G401 (cell line): ENCODE measurements around the gene TMEM242. TPM values are rescaled to one million over a fixed set of nuclear protein-coding genes. Genes with fewer than 3 reads are reported as not detected.
"Not testable (repeated sequence)": the region's sequence is repeated elsewhere in the genome, so short reads cannot be mapped to it uniquely, and the experiment has no call there.

ENCODE experiments used
- DNase-seq: peaks from one replicate; pipeline ENCODE4 v3.0.0-alpha.2; 2015; ENCODE audit warnings: low spot score
- in situ Hi-C: cut with HindIII; loops from 2 replicates; pipeline ENCODE4 v1.10.0; 2016; ENCODE audit warnings: low sequenced_read_pairs, mixed read lengths
- total RNA-seq: library from RNA; depleted of rRNA; stranded (reverse); fragments of >200 nt; shearing (Covaris generic); gene quantifications from 2 replicates; pipeline ENCODE4 v1.2.3, GENCODE V29; 2014

The TMEM242 gene
- total RNA-seq, 1 experiment from 2014 or later = 4.0 TPM

- DNase-seq = no peak
- in situ Hi-C loops = no loop called here
Observed at GRCh38 chr6:157328108-157328692, 4.9 kb upstream of the TMEM242 start.

- no peak for DNase-seq
- in situ Hi-C loops = no loop called here
Observed at GRCh38 chr6:157326979-157327378, 3.7 kb upstream of the TMEM242 start.

- no peak for DNase-seq
- in situ Hi-C loops = no loop called here
Observed at GRCh38 chr6:157325069-157325805, 1.9 kb upstream of the TMEM242 start.

GRCh38 chr6:157323966-157324300, 614 bp upstream of the TMEM242 start:
- in situ Hi-C loops = no loop called here
- peak; percentile 89 for DNase-seq

GRCh38 chr6:157322792-157323254, 496 bp downstream of the TMEM242 start:
- DNase-seq = no peak
- in situ Hi-C loops = no loop called here

DNA sequence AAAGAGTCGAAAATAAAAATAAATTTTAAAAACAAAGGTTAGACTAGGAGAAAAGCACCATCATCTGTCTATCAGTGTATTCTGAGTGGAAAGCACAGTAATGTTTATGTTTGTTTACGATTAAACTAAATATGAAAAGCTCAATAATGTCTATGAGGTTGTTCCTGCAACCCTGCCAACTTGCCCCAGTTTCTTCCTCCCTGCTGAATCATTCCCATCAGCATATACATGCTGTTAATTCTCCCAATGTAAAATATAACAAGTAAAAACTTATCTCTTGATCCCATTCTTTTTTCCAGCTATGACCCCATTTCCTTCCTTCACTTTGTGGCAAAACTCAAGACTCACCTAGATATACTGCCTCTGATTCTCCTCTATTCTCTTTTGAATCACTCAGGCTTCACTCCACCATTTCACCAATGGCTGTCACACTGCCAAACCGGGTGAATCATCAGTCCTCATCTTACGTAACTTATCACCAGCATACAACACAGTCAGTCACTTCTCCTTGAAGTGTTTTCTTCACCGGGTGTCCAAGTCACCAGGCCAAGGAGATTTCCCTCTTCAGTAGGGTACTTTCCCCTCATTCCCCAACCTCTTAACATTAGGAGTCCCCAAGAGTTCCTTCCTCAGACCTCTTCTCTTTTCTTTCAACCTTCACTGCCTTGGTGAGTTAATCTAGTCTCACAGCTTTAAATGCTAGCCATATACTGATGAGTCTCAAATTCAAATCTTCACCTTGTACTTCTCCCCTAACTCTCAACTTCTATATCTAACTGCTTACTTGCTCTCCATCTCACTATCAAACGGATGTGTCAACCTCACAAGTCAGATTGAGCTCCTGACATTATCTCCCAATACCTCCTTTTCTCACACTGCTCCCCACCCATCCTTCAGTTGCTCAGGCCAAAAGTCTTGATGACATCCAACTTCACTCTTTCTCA, 6.2 kb downstream of the TMEM242 start:
- DNase-seq = peak; percentile 76
- in situ Hi-C loops = no loop called here

- peak; percentile 87 for DNase-seq
- in situ Hi-C loops = no loop called here
Observed at GRCh38 chr6:157314705-157315321, 8.5 kb downstream of the TMEM242 start.

- in situ Hi-C loops = no loop called here
- DNase-seq = no peak
Observed at GRCh38 chr6:157313531-157314467, 9.5 kb downstream of the TMEM242 start.

- no peak for DNase-seq
- in situ Hi-C loops = no loop called here
Observed at GRCh38 chr6:157312757-157313156, 10.6 kb downstream of the TMEM242 start.

GRCh38 chr6:157310693-157311092, 12.6 kb downstream of the TMEM242 start:
- in situ Hi-C loops = not testable (repeated sequence)

DNA sequence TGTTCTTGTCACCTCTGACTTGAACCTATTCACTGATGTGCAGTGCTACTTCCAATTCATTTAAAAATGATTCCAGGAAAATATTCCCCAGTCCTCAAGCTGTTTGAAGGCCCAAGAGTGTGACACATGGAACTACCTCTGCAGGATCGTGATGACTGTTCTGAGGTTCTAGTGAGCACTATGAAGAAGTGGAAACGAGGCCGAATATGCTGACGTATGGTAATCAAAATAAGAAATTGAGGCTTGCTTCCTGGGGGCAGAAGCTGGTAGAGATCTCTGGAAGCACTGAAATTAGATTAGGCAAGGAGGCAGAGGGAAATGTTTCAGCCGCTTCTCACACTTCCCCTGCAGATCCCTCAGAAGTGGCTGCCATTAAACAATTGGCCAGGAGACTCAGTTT, 15.7 kb downstream of the TMEM242 start:
- in situ Hi-C loops = no loop called here
- no peak for DNase-seq

More at GRCh38 chr6:157310693-157311092, 12.6 kb downstream of the TMEM242 start:
- DNase-seq = not testable (repeated sequence)

DNA sequence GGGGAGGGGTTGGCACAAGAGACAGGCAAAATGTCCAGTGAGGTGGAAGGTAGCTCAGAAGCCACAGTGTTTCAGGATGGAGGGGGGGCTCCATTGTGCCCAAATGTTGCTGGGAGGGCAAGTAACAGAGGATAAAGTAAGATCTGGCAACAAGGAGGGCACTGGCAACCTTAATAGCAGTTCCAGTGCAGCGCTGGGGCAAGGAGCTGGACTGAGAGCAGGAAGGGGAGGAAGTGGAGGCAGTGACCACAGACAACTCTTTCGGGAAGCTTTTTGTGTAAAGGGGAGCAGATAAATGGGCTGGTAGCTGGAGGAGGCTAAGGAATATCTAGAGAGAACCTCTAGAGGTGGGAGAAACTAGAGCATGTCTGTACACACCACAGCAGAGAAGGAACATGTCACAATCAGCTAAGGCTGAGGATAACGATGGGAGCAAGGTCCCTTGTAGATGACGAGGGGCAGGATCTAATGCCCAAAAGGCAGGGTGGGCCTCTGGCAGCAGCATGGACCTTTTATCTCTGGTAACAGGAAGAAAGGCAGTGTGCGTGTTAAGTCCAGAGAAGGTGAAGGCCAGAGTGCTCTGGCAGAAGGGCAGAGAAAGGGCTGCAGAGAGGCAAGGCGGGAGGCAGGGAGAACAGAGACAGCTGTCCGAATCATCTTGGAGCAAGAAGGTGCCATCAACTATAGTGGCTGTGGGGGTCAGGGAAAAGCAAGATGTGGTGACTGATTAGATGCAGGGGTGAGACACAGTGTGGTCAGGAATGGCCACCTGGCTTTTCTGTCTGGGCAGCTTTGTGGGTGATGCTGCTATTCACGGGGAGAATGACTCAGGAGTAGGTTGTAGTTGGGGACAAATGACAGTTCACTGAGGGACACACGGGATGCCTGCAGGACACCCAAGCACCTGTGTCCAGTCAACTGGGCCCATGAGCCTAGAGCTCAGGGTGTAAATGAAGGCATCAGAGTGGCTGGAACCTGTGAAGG, 17.4 kb downstream of the TMEM242 start:
- no peak for DNase-seq
- in situ Hi-C loops = no loop called here

DNA sequence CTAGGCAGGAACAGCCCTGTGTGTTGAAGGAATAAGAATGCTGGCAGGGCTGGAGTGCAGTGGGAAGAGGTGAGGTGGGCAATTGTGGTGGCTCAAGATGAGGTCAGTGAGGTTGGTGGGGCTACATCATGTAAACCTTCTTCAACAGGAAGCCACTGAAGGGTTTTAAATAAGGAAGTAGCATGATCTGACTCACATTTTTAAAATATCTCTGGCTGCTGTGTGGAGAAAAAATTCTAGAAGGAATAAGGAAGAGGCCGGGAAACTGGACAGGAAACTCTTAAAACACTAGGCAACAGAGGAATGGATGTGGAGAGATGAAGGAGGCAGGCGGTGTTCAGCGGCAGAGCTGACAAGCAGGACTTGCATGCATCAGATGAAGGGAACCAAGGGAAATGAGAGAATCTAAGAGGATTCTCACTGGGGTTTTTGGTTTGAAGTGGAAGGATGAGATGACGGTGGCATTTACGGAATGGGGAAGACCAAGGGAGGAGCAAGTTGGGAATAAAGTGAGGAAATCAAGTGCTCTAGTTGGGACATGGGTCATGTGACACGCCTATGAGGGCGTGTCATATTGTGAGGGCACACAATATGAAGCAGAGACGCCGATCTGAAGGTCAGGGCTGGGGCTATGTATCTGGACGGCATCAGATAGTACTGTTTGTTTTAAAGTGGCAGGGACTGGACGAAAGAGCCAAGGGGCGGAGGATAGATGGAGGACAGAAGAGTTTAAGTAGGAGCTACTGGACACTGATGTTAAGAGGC, 18.2 kb downstream of the TMEM242 start:
- no peak for DNase-seq
- in situ Hi-C loops = no loop called here

DNA sequence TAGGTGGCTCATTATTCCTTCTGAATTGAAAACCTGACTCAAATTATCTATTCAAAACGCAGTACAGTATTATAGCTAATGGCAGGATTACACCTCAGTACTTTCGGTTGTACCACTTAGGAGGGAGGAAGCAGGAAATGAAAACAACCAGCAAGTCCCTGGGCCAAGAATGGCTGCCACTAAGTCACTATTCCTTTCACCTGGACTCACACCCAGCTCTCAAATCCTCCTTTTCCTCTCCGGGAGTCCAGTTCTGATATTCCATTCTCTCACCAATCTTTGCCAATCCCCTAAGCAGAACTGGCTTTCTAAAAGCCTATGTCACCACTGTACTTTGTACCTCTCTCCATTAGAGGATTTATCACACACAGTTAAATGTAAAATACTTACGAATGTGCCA, 20.6 kb downstream of the TMEM242 start:
- in situ Hi-C loops = no loop called here
- no peak for DNase-seq

DNA sequence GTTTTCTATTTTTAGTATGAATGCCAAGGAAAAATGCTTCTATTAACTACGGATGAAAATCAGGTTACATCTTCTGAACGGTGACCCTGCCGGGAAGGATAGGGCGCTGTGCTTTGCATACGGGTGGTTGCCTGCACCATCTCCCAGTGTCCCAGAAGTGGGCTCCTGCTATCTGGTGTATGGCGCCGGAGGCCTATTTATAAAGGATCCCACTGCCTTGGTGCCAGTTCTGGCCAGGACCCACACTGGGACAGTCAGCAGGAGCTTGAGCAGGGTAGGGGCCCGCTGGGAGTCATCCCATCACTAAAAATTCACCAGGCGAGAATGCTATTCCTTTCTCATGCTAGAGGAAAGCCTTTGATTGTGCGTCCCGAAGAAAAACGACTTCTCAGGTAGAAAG, 22.9 kb downstream of the TMEM242 start:
- in situ Hi-C loops = no loop called here

DNA sequence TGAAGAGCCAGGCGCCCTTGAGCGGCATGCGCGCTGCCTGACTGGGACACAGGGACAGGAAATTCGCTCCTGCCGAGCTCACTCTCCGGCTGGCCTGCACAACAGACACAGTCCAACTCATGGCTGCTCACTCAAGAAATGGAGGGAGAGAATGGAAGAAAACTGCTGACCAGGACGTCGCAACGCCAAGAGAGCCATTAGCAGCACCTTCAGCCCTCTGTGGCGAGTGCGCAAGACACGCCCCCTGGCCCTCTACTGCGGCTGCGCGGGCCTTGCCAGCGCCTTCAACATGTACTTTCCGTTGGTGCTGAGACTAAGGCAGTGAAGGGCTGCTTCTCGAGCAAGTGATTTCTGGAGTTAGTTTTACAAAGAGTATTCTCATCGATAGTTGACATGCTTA, 23.3 kb downstream of the TMEM242 start:
- no peak for DNase-seq
- in situ Hi-C loops = no loop called here

More for the DNA sequence above, 22.9 kb downstream of the TMEM242 start:
- DNase-seq = no peak
